ENCODE measurements around the gene SNCG. TPM values are rescaled to one million over a fixed set of nuclear protein-coding genes. Genes with fewer than 3 reads are reported as not detected.

The SNCG gene
- total and polyA plus RNA-seq, 2 of the 8 experiments (the other 6 are each of a cell fraction or from before 2014, with no cell fraction given), result 4.4 to 12.2 TPM

DNA sequence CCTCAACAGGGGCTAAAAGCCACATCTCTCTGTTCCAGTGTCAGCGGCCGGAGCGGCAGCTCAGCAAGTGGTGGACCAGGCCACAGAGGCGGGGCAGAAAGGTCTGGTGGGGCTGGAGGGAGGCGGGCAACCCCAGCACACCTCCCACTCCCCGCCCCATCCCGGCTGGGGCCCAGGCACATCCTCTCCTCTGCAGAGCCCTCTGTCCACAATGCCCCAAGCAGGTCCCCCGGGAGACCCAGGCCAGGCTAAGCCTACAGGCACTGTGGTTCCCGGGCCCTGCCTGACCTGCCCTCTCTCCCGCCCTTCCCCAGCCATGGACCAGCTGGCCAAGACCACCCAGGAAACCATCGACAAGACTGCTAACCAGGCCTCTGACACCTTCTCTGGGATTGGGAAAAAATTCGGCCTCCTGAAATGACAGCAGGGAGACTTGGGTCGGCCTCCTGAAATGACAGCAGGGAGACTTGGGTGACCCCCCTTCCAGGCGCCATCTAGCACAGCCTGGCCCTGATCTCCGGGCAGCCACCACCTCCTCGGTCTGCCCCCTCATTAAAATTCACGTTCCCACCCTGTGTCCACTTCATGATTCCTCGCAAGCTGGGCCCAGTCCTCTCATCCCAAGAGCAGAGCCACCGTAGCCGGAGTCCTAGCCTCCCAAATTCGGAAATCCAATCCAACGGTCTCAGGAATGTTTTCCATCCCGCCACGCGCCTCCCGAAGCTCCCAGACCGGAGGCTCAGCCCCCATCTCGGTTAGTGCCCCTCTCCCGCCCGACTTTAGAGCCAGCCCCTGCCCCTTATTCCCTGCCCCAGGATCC, 12.0 kb downstream of the SNCG start:
- no peak overlapping the region; the same call in 1 of the 2 replicates for H2AFZ ChIP-seq (ENCODE audit: low read length)
- H2BK5ac ChIP-seq (ENCODE audit: low read depth, low read length), result no peak overlapping the region
- peak in 1 of 2 experiments; percentile 70 for DNase-seq (ENCODE audit: low read depth in 1 of 2, low spot score in 2 of 2)
- no peaks in the 10 kb centered on the region for H4K20me1 ChIP-seq (replicated peaks in 1 of 2; ENCODE audit: control insufficient read depth in 1 of 2, insufficient read depth in 2 of 2, low read length in 2 of 2)
- no peak overlapping the region for H3K14ac ChIP-seq (ENCODE audit: insufficient read length)
- peaks cover 1 to 20% (median 16%) of the 10 kb centered on the region in 4 experiments for H3K27me3 ChIP-seq (replicated peaks in 1 of 4; ENCODE audit: control insufficient read depth in 3 of 4, extremely low read depth in 1 of 4, insufficient read depth in 3 of 4, low read length in 3 of 4)
- peak overlapping the region; percentile 83 for H4K8ac ChIP-seq (ENCODE audit: extremely low read depth, insufficient read depth, low read length)
- 0 out of 2 replicates have a peak overlapping the region, but pooled peaks have one; percentile 13 for H2BK12ac ChIP-seq (ENCODE audit: low read depth, low read length)
- H4K91ac ChIP-seq (replicated peaks; ENCODE audit: insufficient read length, low read length), result peak overlapping the region; percentile 10
- no peak for TF ChIP-seq TAF1 (IDR thresholded peaks at IDR 0.05; ENCODE audit: low read depth, low read length)
- no peak for TF ChIP-seq SP1 (IDR thresholded peaks at IDR 0.05; ENCODE audit: low read depth, low read length)
- no peak for TF ChIP-seq POU5F1 (IDR thresholded peaks at IDR 0.05; ENCODE audit: low read depth, low read length)
- no peak for TF ChIP-seq CBX8 (IDR thresholded peaks at IDR 0.05; ENCODE audit: borderline replicate concordance, low read depth, low read length)
- peak; percentile 10; the same call in 1 of the 2 replicates for TF ChIP-seq SUZ12 (IDR thresholded peaks at IDR 0.05; ENCODE audit: low read length)
- TF ChIP-seq EZH2 (IDR thresholded peaks at IDR 0.05; ENCODE audit: low read depth, low read length, severe bottlenecking), result peak; percentile 15
- no peak overlapping the region for H3K27ac ChIP-seq (ENCODE audit: low read depth, low read length)
- no peaks in the 10 kb centered on the region for H3K79me1 ChIP-seq (ENCODE audit: low read depth, low read length)
- H3K4me2 ChIP-seq (ENCODE audit: insufficient read depth in 1 of 2, low read depth in 2 of 2, low read length in 2 of 2), result peak overlapping the region; percentile 68 to 75
- H3K36me3 ChIP-seq (ENCODE audit: control insufficient read depth in 2 of 4, insufficient read depth in 4 of 4, low read length in 3 of 4), result no peaks in the 10 kb centered on the region
- WGBS, 2 experiments (ENCODE audit: extremely low coverage in 1 of 2, insufficient coverage in 1 of 2, insufficient read length in 1 of 2, insufficient replicate concordance in 2 of 2, low coverage in 1 of 2, low lambda C conversion rate in 2 of 2, missing lambda C conversion rate in 1 of 2), result 41% methylated on average over 28 of the region's 30 CpGs; no CpG with 5 or more reads in 1 of the 2 experiments
- peak overlapping the region; percentile 34 to 68 (median 46) for H3K4me3 ChIP-seq (ENCODE audit: extremely low read depth in 1 of 4, insufficient read depth in 2 of 4, low read depth in 3 of 4, low read length in 4 of 4)
- no peak overlapping the region for H3K23ac ChIP-seq (ENCODE audit: insufficient read length)
- H2BK15ac ChIP-seq (ENCODE audit: low read length), result no peak overlapping the region
- no peaks in the 10 kb centered on the region for H3K9me3 ChIP-seq (ENCODE audit: insufficient read depth in 2 of 2, low read depth in 1 of 2, low read length in 1 of 2)
- peaks cover 12% of the 10 kb centered on the region; the same call in 1 of the 2 replicates for H3K23me2 ChIP-seq (ENCODE audit: low read depth, low read length)
- peaks cover 4 to 36% (median 29%) of the 10 kb centered on the region in 4 experiments for H3K4me1 ChIP-seq (replicated peaks in 1 of 4; ENCODE audit: control insufficient read depth in 3 of 4, insufficient read depth in 4 of 4, low read length in 3 of 4)
- no peak overlapping the region for H3K4ac ChIP-seq (replicated peaks; ENCODE audit: insufficient read length, low read depth, low read length)
- H3K79me2 ChIP-seq (ENCODE audit: control insufficient read depth in 1 of 2, insufficient read depth in 2 of 2, low read length in 2 of 2), result no peaks in the 10 kb centered on the region
- no peak overlapping the region for H2BK20ac ChIP-seq (ENCODE audit: low read length)
- H2BK120ac ChIP-seq (replicated peaks; ENCODE audit: low read depth, low read length), result no peak overlapping the region
- H3K56ac ChIP-seq (replicated peaks; ENCODE audit: insufficient read length, low read depth, low read length), result no peak overlapping the region
- CTCF ChIA-PET (ENCODE audit: partially characterized antibody), result interaction anchor here (0.7 to 22.5 kb wide), 11 partner anchors 7 to 338 kb away, joined by 3 to 975 read pairs (median 4); partner anchors contain the start of genes MMRN2 and SNCG
- no peak overlapping the region for H4K5ac ChIP-seq (ENCODE audit: insufficient read length, low read depth, low read length)
- H2AK5ac ChIP-seq (ENCODE audit: low read depth, low read length), result no peak overlapping the region
- no peak overlapping the region for H3K9ac ChIP-seq (replicated peaks in 1 of 4; ENCODE audit: extremely low read depth in 1 of 4, low read depth in 3 of 4, low read length in 3 of 4)
- FAIRE-seq, result no peak
- peak overlapping the region; percentile 48 for H3K18ac ChIP-seq (ENCODE audit: extremely low read depth, low read length)
- POLR2A ChIA-PET (ENCODE audit: partially characterized antibody), result interaction anchor here (0.8 to 3.2 kb wide), 12 partner anchors 8 to 122 kb away, joined by 3 to 14 read pairs (median 4); partner anchors contain the start of gene SNCG

All from H1 (cell line).